ENCODE measurements around the gene LIMA1.

- TF ChIP-seq CTCF (IDR thresholded peaks at IDR 0.05) (no peak), POLR2A (IDR thresholded peaks at IDR 0.05) (no peak)
Observed at GRCh38 chr12:50231346-50231745, 52.0 kb downstream of the LIMA1 start.

Measured in thyroid gland (tissue), 4 donors.